Activated naive CD8-positive, alpha-beta T cell treated with anti-CD3 and anti-CD28 coated beads for 36 hours (primary cell): ENCODE data around the gene PCDHGA9. TPM values are rescaled to one million over a fixed set of nuclear protein-coding genes. Genes with fewer than 3 reads are reported as not detected.
"Not testable (repeated sequence)": the region's sequence is repeated elsewhere in the genome, so short reads cannot be mapped to it uniquely, and the experiment has no call there.

ENCODE experiments used
- DNase-seq: peaks from one replicate; pipeline ENCODE4 v3.0.0; 2021
- H3K27ac Mint-ChIP-seq: one replicate; pipeline ENCODE4 v1.8.0; 2022; ENCODE audit warnings: mild to moderate bottlenecking, moderate library complexity, mixed read lengths
- H3K27me3 Mint-ChIP-seq: one replicate; pipeline ENCODE4 v1.8.0; 2022; ENCODE audit warnings: mild to moderate bottlenecking, mixed read lengths
- H3K36me3 Mint-ChIP-seq: one replicate; pipeline ENCODE4 v1.8.0; 2021; ENCODE audit warnings: mild to moderate bottlenecking, mixed read lengths
- H3K4me1 Mint-ChIP-seq: one replicate; pipeline ENCODE4 v1.8.0; 2021; ENCODE audit warnings: mixed read lengths
- H3K4me3 Mint-ChIP-seq: one replicate; pipeline ENCODE4 v1.8.0; 2022; ENCODE audit warnings: mild to moderate bottlenecking, moderate library complexity, mixed read lengths
- H3K9me3 Mint-ChIP-seq: one replicate; pipeline ENCODE4 v1.8.0; 2022; ENCODE audit warnings: mixed read lengths
- total RNA-seq, 2 experiments: library from RNA; stranded (reverse); gene quantifications; one replicate each; pipeline ENCODE4 v1.2.3, GENCODE V29; 2021

PCDHGA9 gene
- total RNA-seq, 2 experiments from 2014 or later, result not detected

- H3K27me3 Mint-ChIP-seq, result peaks cover 90% of the 10 kb centered on the region
- H3K4me3 Mint-ChIP-seq, result no peak overlapping the region
- H3K4me1 Mint-ChIP-seq, result peaks cover 5% of the 10 kb centered on the region
- no peak for DNase-seq
- peaks cover 44% of the 10 kb centered on the region for H3K9me3 Mint-ChIP-seq
- peaks cover 36% of the 10 kb centered on the region for H3K36me3 Mint-ChIP-seq
- no peak overlapping the region for H3K27ac Mint-ChIP-seq
Observed at GRCh38 chr5:141419074-141419880, 16.7 kb downstream of the PCDHGA9 start.

- H3K27me3 Mint-ChIP-seq, result peaks cover 88% of the 10 kb centered on the region
- peaks cover 37% of the 10 kb centered on the region for H3K9me3 Mint-ChIP-seq
- no peak for DNase-seq
- H3K36me3 Mint-ChIP-seq, result peaks cover 32% of the 10 kb centered on the region
- no peak within 1 kb of the TSS for H3K27ac Mint-ChIP-seq
- H3K4me1 Mint-ChIP-seq, result peaks cover 5% of the 10 kb centered on the region
- peak within 1 kb of the TSS; percentile 78 for H3K4me3 Mint-ChIP-seq
Observed at GRCh38 chr5:141420855-141421488, 18.4 kb downstream of the PCDHGA9 start, which contains the start of gene PCDHGA11. PCDHGA11 (plus strand) TSS chr5:141421051; CDS start chr5:141421228, 177 bp downstream.

- peak overlapping the region; percentile 78 for H3K4me3 Mint-ChIP-seq
- H3K4me1 Mint-ChIP-seq, result peaks cover 5% of the 10 kb centered on the region
- H3K9me3 Mint-ChIP-seq, result peaks cover 37% of the 10 kb centered on the region
- DNase-seq, result no peak
- H3K36me3 Mint-ChIP-seq, result peaks cover 32% of the 10 kb centered on the region
- H3K27me3 Mint-ChIP-seq, result peaks cover 88% of the 10 kb centered on the region
- no peak overlapping the region for H3K27ac Mint-ChIP-seq
Observed at GRCh38 chr5:141421489-141421855, 18.9 kb downstream of the PCDHGA9 start.

- no peak for DNase-seq
- H3K27me3 Mint-ChIP-seq, result peaks cover 90% of the 10 kb centered on the region
Observed at GRCh38 chr5:141422742-141423291, 20.2 kb downstream of the PCDHGA9 start.

GRCh38 chr5:141427783-141428426 lies 25.3 kb downstream of the PCDHGA9 start:
- DNase-seq, result no peak
- H3K36me3 Mint-ChIP-seq, result peaks cover 26% of the 10 kb centered on the region
- no peak overlapping the region for H3K4me3 Mint-ChIP-seq
- H3K27me3 Mint-ChIP-seq, result peaks cover 82% of the 10 kb centered on the region
- peaks cover 6% of the 10 kb centered on the region for H3K4me1 Mint-ChIP-seq
- peaks cover 28% of the 10 kb centered on the region for H3K9me3 Mint-ChIP-seq
- no peak overlapping the region for H3K27ac Mint-ChIP-seq

More at GRCh38 chr5:141422742-141423291, 20.2 kb downstream of the PCDHGA9 start:
- Mint-ChIP-seq H3K36me3 (peaks cover 32% of the 10 kb centered on the region), H3K27ac (no peak overlapping the region), H3K4me3 (no peak overlapping the region), H3K9me3 (peaks cover 35% of the 10 kb centered on the region), H3K4me1 (peaks cover 4% of the 10 kb centered on the region)

GRCh38 chr5:141430332-141431113 lies 27.9 kb downstream of the PCDHGA9 start, which contains the start of gene PCDHGA12:
PCDHGA12 (plus strand) TSS chr5:141430507; CDS start chr5:141430760, 253 bp downstream.
- H3K36me3 Mint-ChIP-seq, result peaks cover 26% of the 10 kb centered on the region
- DNase-seq, result peak; percentile 38
- peaks cover 28% of the 10 kb centered on the region for H3K9me3 Mint-ChIP-seq
- peak within 1 kb of the TSS; percentile 44 for H3K4me3 Mint-ChIP-seq
- no peak within 1 kb of the TSS for H3K27ac Mint-ChIP-seq
- H3K4me1 Mint-ChIP-seq, result peaks cover 6% of the 10 kb centered on the region
- peaks cover 85% of the 10 kb centered on the region for H3K27me3 Mint-ChIP-seq

- Mint-ChIP-seq H3K4me1 (peaks cover 6% of the 10 kb centered on the region), H3K4me3 (peak overlapping the region; percentile 44), H3K27me3 (peaks cover 81% of the 10 kb centered on the region), H3K36me3 (peaks cover 26% of the 10 kb centered on the region), H3K9me3 (peaks cover 28% of the 10 kb centered on the region), H3K27ac (no peak overlapping the region)
- no peak for DNase-seq
Observed at GRCh38 chr5:141431286-141431685, 28.7 kb downstream of the PCDHGA9 start.

- H3K4me1 Mint-ChIP-seq, H3K4me3 Mint-ChIP-seq, H3K27ac Mint-ChIP-seq, DNase-seq: not testable (repeated sequence)
- peaks cover 29% of the 10 kb centered on the region for H3K9me3 Mint-ChIP-seq
- peaks cover 75% of the 10 kb centered on the region for H3K27me3 Mint-ChIP-seq
- H3K36me3 Mint-ChIP-seq, result peaks cover 26% of the 10 kb centered on the region
Observed at GRCh38 chr5:141432308-141432707, 29.7 kb downstream of the PCDHGA9 start.

GRCh38 chr5:141432726-141433125 lies 30.1 kb downstream of the PCDHGA9 start:
- not testable (repeated sequence) for H3K4me3 Mint-ChIP-seq, DNase-seq, H3K27ac Mint-ChIP-seq, H3K4me1 Mint-ChIP-seq
- peaks cover 29% of the 10 kb centered on the region for H3K9me3 Mint-ChIP-seq
- H3K36me3 Mint-ChIP-seq, result peaks cover 26% of the 10 kb centered on the region
- H3K27me3 Mint-ChIP-seq, result peaks cover 73% of the 10 kb centered on the region

- H3K27ac Mint-ChIP-seq, result no peak overlapping the region
- DNase-seq, result no peak
- peaks cover 6% of the 10 kb centered on the region for H3K4me1 Mint-ChIP-seq
- no peak overlapping the region for H3K4me3 Mint-ChIP-seq
- H3K9me3 Mint-ChIP-seq, result peaks cover 25% of the 10 kb centered on the region
- peaks cover 64% of the 10 kb centered on the region for H3K27me3 Mint-ChIP-seq
- peaks cover 22% of the 10 kb centered on the region for H3K36me3 Mint-ChIP-seq
Observed at GRCh38 chr5:141434006-141434405, 31.4 kb downstream of the PCDHGA9 start.

GRCh38 chr5:141437221-141437620 lies 34.6 kb downstream of the PCDHGA9 start:
- no peaks in the 10 kb centered on the region for H3K4me1 Mint-ChIP-seq
- peaks cover 44% of the 10 kb centered on the region for H3K27me3 Mint-ChIP-seq
- H3K9me3 Mint-ChIP-seq, result peaks cover 18% of the 10 kb centered on the region
- no peak for DNase-seq
- H3K27ac Mint-ChIP-seq, result no peak overlapping the region
- no peak overlapping the region for H3K4me3 Mint-ChIP-seq
- peaks cover 6% of the 10 kb centered on the region for H3K36me3 Mint-ChIP-seq

GRCh38 chr5:141439411-141440141 lies 37.0 kb downstream of the PCDHGA9 start:
- Mint-ChIP-seq H3K4me3 (no peak overlapping the region), H3K4me1 (no peaks in the 10 kb centered on the region), H3K27ac (no peak overlapping the region)

GRCh38 chr5:141440341-141440740 lies 37.8 kb downstream of the PCDHGA9 start:
- Mint-ChIP-seq H3K4me3 (no peak overlapping the region), H3K27me3 (peaks cover 23% of the 10 kb centered on the region), H3K9me3 (peaks cover 11% of the 10 kb centered on the region), H3K4me1 (no peaks in the 10 kb centered on the region), H3K36me3 (no peaks in the 10 kb centered on the region), H3K27ac (no peak overlapping the region)
- no peak for DNase-seq

More at GRCh38 chr5:141439411-141440141, 37.0 kb downstream of the PCDHGA9 start:
- no peaks in the 10 kb centered on the region for H3K36me3 Mint-ChIP-seq
- no peak for DNase-seq
- H3K27me3 Mint-ChIP-seq, result peaks cover 27% of the 10 kb centered on the region
- H3K9me3 Mint-ChIP-seq, result peaks cover 10% of the 10 kb centered on the region
